Fibroblast of villous mesenchyme (primary cell): ENCODE measurements around the gene GPHN. TPM values are rescaled to one million over a fixed set of nuclear protein-coding genes. Genes with fewer than 3 reads are reported as not detected.

Source experiments
- DNase-seq: peaks from one replicate; pipeline ENCODE4 v3.0.0-alpha.2; 2010; ENCODE audit warnings: low read depth
- H3K4me3 ChIP-seq: 2 replicates; pipeline ENCODE4 v1.5.1; 2011; ENCODE audit warnings: low read depth, mild to moderate bottlenecking, low read length
- CTCF ChIP-seq: IDR thresholded peaks from 2 replicates; pipeline ENCODE4 v1.5.1; 2012; ENCODE audit warnings: low read depth, mild to moderate bottlenecking, low read length; ENCODE audit not compliant: insufficient read depth
- total RNA-seq: library from RNA; depleted of rRNA; stranded (reverse); fragments of >200 nt; gene quantifications from 2 replicates; pipeline ENCODE4 v1.2.3, GENCODE V29; 2012

Gene GPHN
- total RNA-seq, 1 donor: 9.1 TPM

- no peak for TF ChIP-seq CTCF
- no peak overlapping the region for H3K4me3 ChIP-seq
- no peak for DNase-seq
Measured at GRCh38 chr14:66790101-66790500, 282.2 kb downstream of the GPHN start.

DNA sequence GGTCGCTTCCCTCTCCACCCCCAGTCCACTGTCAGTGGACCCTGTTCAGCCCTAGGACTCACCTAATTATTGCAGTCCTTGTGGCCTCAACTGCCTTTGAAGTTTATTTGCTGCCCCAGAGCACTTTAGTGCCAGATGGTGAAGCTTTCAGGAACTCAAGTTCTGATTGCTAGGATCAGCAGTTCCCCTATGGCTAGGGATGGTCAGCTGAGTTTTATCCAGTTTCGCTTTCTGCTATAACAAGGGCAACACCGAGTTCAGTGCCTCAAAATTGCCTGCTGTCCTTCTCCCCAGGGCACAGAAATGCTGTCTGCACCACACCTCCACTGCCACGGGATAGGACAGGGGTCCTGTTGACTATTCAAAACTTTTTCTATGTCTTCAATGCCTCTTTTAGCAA, 295.0 kb downstream of the GPHN start:
- DNase-seq: no peak
- H3K4me3 ChIP-seq: no peak overlapping the region
- no peak for TF ChIP-seq CTCF

- no peak overlapping the region for H3K4me3 ChIP-seq
- no peak for DNase-seq
- TF ChIP-seq CTCF: no peak
Measured at GRCh38 chr14:66804141-66804540, 296.2 kb downstream of the GPHN start.

GRCh38 chr14:66813636-66814035, 305.7 kb downstream of the GPHN start:
- TF ChIP-seq CTCF: no peak
- no peak overlapping the region for H3K4me3 ChIP-seq
- DNase-seq: no peak

DNA sequence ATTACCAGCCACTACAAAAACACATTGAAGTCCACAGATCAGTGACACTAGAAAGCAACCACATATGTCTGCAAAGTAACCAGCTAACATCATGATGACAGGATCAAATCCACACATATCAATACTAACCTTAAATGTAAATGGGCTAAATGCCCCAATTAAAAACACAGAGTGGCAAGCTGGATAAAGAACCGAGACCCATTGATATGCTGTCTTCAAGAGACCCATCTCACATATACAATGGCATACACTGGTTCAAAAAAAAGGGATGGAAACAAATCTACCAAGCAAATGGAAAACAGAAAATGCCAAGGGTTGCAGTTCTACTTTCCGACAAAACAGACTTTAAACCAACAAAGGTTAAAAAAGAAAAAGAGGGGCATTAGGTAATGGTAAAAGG, 307.7 kb downstream of the GPHN start:
- TF ChIP-seq CTCF: no peak
- DNase-seq: no peak
- no peak overlapping the region for H3K4me3 ChIP-seq

DNA sequence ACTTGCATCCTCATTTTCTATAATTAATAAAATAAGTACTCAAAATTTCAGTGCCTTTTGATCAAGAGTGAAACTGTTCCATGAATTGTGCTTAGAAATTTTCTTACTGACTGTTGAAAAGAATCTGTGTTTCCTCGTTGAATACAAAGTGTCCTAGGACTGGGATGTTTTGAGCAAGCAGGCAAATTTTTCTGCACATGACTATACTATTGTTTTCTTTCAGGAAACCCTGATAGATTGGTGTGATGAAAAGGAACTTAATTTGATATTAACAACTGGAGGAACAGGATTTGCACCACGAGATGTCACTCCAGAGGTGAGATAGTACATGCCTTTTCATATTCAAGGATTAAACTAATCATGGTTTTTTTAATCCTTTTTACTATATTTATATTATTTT, 316.3 kb downstream of the GPHN start:
- DNase-seq: no peak
- TF ChIP-seq CTCF: no peak
- no peak overlapping the region for H3K4me3 ChIP-seq

GRCh38 chr14:66827182-66827581, 319.2 kb downstream of the GPHN start:
- DNase-seq: no peak
- no peak for TF ChIP-seq CTCF
- H3K4me3 ChIP-seq: no peak overlapping the region
